Occipital lobe (tissue), 2 donors: ENCODE data around the gene TRHDE. TPM values are rescaled to one million over a fixed set of nuclear protein-coding genes. Genes with fewer than 3 reads are reported as not detected.
"Not testable (repeated sequence)": the region's sequence is repeated elsewhere in the genome, so short reads cannot be mapped to it uniquely, and the experiment has no call there.

ENCODE experiments used
- DNase-seq: peaks from one replicate; lab custom pipeline; 2025; lab: John Stamatoyannopoulos, UW
- total RNA-seq: library from RNA; depleted of rRNA; stranded (reverse); fragments of >200 nt; gene quantifications from one replicate; pipeline ENCODE4 v1.2.3, GENCODE V29; 2014

Gene TRHDE
- total RNA-seq, 1 donor from 2014 or later, result 57.1 TPM

- DNase-seq, result no peak
These were observed 237.7 kb downstream of the TRHDE start for GRCh38 chr12:72509891-72510290.

GRCh38 chr12:72510772-72511171 lies 238.6 kb downstream of the TRHDE start:
- DNase-seq, result no peak

DNA sequence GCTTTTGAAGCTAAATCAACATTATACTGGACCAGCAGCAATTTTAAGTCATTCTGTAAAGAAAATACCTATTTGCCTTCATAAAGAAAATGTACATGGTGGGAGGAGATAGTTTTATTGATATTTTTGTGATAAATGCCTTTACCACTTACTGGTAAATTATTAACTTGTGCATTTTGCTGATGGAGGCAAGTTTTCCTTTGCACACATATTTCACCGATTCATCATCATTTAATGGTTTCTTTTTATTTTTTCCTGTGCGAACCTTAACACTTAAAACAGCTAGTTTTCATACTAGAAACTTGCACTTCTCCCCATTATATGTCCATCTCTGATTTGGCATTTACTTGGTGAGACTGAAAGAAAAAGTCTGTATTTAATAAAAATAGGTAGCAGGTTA lies 239.3 kb downstream of the TRHDE start:
- DNase-seq, result no peak

- no peak for DNase-seq
These were observed 239.7 kb downstream of the TRHDE start for GRCh38 chr12:72511906-72512305.

DNA sequence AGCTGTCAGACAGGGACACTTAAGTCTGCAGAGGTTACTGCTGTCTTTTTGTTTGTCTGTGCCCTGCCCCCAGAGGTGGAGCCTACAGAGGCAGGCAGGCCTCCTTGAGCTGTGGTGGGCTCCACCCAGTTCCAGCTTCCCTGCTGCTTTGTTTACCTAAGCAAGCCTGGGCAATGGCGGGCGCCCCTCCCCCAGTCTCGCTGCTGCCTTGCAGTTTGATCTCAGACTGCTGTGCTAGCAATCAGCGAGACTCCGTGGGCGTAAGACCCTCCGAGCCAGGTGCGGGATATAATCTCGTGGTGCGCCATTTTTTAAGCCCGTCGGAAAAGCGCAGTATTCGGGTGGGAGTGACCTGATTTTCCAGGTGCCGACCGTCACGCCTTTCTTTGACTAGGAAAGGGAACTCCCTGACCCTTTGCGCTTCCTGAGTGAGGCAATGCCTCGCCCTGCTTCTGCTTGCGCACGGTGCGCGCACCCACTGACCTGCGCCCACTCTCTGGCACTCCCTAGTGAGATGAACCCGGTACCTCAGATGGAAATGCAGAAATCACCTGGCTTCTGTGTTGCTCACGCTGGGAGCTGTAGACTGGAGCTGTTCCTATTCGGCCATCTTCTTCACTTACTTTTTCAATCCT lies 248.0 kb downstream of the TRHDE start:
- not testable (repeated sequence) for DNase-seq

- DNase-seq, result no peak
These were observed 249.2 kb downstream of the TRHDE start for GRCh38 chr12:72521326-72521725.

- no peak for DNase-seq
These were observed 250.2 kb downstream of the TRHDE start for GRCh38 chr12:72522411-72522810.

DNA sequence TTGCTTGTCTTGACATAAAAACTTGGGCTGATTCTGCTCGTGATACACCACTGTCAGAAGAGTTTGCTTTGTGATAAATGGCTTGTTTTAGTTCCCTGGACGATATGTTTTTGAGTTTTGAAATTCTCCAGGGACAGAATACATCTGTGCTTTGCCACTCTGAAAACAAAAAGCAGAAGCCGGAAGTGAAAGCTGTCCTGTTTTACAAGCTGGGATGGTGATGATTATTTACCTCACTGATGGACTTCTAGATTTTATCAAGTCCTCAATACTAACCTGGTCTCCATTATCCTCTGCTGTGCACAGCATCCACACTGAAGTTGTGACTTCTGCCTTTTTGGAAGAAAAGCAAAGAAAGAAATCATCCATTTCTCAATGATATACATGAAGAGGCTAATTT lies 251.6 kb downstream of the TRHDE start:
- DNase-seq, result no peak

- DNase-seq, result no peak
These were observed 263.2 kb downstream of the TRHDE start for GRCh38 chr12:72535212-72535990.

- no peak for DNase-seq
These were observed 268.6 kb downstream of the TRHDE start for GRCh38 chr12:72540811-72541210.

DNA sequence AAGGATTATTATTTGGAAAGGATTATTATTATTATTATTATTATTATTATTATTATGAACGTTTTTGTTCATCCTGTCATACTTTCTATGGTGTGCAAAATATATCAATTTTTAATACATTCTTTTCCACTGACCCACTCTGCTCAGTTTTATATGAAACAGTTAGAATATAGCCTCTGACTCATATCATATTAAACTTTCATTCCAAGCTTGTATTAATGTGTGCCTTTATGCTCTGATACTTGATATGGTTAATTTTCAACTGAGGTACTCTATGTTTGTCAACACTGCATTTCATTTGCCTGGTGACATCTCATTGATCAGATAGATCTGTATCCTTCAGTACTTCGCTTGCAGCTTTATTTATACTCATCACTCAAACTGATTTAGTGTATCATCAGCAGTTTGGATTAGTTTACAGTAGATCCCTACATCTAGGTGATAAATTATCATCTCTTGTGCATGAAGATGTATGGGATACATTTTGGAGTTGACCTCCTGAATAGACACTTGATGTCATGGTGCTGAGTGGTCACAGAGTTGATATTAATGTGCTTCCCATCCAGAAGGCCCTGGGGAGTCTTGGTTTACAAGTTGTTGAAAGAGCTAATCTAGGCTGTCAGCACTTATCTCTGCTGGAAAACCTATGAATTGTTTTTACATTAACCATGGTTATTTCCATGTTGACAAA lies 271.8 kb downstream of the TRHDE start:
- no peak for DNase-seq

- no peak for DNase-seq
These were observed 273.9 kb downstream of the TRHDE start for GRCh38 chr12:72546106-72546505.

GRCh38 chr12:72547573-72547972 lies 275.4 kb downstream of the TRHDE start:
- no peak for DNase-seq

GRCh38 chr12:72549184-72549583 lies 277.0 kb downstream of the TRHDE start:
- DNase-seq, result no peak

DNA sequence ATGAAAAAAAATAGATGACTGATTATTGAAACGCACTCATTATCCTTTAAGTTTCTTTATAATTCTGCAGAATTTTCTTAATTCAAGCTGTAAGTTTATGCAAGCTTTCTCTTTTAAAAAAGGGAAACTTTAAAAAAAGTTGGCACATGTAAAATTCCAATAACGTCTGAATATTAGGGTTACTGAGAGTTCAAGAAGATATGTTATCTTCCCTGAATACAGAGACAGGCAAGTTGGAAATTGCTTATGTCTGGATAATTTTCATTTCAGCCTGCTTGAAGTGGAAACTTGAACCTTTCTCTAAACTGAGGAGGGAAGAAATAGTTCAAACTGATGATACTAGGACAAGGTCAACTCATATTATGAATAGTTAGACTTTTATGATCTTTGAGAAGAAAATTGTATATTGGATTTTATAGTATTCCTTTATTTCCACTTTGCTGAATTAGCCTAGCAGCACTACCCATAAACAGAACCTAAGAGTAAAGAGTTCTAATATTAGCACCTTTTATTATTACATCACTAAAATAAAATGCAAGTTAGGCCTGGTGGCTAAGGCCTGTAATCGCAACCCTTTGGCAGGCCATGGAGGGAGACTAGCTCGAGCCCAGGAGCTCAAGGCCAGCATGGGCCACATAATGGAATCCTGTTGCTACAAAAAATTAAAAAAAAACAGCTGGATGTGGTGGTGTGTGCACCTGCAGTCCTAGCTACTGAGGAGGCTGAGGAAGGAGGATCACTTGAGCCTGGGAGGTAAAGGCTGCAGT lies 288.0 kb downstream of the TRHDE start:
- no peak for DNase-seq

- no peak for DNase-seq
These were observed 298.4 kb downstream of the TRHDE start for GRCh38 chr12:72570601-72571000.

DNA sequence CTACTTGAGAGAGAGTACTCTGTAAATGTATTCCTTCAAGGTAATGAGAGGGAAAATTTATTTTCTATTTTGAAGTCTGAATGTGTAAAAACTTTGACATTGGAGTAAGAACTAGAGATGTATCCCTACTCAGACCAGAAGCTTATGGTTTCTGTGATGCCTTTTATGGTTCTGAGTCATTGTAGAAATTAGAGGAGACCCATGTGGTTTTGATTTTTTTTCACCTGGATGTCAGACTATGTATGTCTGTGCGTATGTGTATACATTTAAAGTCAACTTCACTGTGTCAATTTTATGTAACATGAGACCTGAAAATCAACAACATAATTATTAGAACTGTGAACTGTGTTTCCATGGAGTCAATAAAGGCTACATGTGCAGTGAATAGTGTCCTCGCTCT lies 302.0 kb downstream of the TRHDE start:
- no peak for DNase-seq

DNA sequence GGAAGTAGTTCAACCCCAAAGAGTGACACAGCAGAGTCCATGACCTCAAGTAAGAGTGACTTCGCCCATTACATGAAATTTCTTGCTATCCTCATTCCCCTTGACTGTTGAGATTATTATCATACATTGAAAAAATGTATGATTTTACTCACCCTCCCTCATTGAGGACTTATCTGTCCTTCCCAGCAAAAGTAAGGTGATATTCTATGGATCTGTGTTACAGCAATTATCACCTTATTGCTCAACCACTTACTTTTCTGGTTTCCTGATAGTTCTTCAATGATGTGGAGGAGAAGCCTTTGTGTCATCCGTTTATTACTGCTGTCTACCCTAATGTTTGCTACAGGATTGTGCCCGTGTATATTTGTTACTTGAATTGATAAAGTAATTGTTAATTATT lies 306.2 kb downstream of the TRHDE start:
- no peak for DNase-seq

GRCh38 chr12:72586456-72586855 lies 314.3 kb downstream of the TRHDE start:
- DNase-seq, result no peak

- no peak for DNase-seq
These were observed 330.4 kb downstream of the TRHDE start for GRCh38 chr12:72602581-72602980.

DNA sequence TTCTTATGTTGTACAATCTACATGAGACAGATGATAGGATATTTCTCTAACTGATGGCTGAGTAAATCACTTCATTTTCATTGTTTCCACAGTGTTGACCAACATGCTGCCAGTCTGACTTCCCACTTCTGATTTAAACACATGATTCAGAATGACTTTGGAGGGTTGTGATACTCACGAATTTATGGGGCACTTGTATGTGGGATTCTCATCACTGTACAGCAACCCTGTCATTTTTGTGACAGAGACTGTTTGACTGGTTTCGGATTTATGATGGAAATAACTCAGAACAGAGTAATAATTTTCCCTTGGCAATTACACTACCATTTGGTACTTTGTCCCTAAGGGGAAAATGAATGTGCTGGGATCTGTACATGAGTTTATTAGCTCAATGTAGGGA lies 333.8 kb downstream of the TRHDE start:
- DNase-seq, result no peak

GRCh38 chr12:72610342-72610741 lies 338.2 kb downstream of the TRHDE start:
- no peak for DNase-seq
